Activated T-helper 9 cell treated with anti-CD3 and anti-CD28 coated beads, Interleukin-2, amount 50 U/mL, for 16 hours (primary cell): ENCODE data around the gene RTEL1.

Experiments
- DNase-seq: peaks from one replicate; pipeline ENCODE4 v3.0.0-alpha.2; 2020; ENCODE audit warnings: low read depth

RTEL1 gene

DNA sequence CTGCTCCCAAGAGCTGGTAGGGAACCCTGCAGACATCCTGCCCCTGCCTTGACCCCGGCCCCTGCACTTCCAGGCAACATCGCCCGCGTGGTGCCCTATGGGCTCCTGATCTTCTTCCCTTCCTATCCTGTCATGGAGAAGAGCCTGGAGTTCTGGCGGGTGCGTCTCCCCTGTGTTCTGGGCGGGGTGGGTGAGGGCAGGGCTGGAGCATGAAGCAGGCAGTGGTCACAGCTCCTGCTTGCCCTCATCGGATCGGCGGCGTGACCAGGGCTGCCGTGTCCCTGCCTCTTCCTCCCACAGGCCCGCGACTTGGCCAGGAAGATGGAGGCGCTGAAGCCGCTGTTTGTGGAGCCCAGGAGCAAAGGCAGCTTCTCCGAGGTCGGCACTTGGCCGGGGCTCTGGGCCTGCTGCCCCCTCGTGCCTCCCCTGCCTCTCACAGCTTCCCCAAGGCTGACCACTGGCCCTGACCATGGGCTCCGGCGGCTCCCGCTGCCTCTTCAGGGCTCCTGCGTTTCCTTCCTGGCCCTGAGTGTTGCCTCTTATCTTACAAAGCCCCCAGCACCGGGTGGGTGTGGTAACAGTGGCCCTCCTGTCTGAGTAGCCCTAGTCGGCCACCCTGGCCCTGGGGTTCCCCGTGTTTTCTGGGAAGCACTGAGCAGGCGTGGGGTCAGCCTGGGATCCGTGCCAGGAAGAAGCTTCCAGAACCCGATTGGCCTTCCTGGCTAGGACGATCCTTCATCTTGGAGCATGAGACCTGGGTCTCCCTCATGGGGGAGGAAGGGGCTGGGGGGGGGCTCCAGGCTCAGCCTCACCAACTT lies 30.3 kb downstream of the RTEL1 start:
- DNase-seq, result no peak

- no peak for DNase-seq
Observed at GRCh38 chr20:63689046-63690002, 31.2 kb downstream of the RTEL1 start.

DNA sequence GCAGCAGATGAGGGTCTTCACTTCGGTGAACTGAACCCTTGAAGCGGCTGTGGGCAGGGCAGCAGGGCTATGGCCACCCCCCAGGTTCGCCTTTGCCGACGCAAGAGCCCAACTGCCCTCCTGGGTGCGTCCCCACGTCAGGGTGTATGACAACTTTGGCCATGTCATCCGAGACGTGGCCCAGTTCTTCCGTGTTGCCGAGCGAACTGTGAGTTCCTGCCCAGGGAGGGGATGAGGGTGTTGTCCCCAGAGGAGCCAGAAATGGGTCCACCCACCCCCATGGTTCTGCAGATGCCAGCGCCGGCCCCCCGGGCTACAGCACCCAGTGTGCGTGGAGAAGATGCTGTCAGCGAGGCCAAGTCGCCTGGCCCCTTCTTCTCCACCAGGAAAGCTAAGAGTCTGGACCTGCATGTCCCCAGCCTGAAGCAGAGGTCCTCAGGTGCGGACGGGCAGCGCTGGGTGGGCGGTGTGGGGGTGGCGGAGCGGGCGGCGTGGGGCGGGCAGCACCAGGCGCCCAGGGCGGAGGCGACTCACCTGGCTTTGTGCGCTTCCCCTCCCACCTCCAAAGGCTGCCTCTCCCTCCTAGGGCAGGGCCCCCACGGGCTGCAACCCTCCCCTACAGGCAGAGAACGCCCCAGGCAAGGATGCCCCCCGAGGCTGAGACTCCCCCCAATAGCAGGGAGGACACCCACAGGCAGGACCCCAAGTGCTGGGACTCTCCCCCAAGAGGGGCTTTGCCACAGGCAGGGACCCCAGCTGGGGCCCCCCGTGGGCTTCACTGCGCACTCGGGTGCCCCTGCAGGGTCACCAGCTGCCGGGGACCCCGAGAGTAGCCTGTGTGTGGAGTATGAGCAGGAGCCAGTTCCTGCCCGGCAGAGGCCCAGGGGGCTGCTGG lies 32.1 kb downstream of the RTEL1 start:
- no peak for DNase-seq

DNA sequence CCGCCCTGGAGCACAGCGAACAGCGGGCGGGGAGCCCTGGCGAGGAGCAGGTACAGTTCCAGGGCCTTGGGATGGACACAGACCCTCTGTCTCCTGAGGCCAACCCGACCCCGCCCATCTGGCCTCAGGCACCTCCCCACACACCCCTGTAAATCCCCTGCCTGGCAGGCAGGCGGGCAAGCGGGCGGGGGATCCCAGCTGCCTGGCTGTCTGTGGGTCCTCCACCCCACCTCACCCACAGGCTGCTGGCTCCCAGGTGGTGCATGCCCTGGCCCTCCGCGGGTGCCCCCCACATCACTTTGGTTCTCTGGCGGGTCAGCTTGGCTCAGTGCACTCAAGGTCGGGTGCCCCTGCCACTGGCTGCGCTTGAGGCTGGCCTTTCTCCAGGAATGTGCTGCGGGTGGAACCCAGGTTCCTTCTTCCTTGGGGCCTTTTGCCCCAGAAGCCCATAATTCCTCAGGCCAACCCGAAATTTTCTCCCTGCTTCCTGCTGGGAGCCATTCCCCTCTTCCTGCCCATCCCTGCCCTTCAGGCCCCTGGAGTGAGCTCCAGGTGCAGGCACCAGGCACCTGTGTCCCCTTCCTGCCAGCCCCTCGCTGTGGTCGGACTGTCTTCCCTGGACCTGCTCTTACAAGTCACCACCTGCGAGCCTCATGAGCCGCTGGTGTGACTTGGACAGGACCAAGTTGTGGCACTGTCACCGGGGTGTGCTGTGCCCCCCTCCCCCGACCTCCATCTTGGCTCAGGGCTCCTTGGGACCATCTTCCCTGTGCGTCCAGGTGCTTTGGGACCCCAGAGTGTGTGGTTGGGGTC lies 33.0 kb downstream of the RTEL1 start:
- no peak for DNase-seq

DNA sequence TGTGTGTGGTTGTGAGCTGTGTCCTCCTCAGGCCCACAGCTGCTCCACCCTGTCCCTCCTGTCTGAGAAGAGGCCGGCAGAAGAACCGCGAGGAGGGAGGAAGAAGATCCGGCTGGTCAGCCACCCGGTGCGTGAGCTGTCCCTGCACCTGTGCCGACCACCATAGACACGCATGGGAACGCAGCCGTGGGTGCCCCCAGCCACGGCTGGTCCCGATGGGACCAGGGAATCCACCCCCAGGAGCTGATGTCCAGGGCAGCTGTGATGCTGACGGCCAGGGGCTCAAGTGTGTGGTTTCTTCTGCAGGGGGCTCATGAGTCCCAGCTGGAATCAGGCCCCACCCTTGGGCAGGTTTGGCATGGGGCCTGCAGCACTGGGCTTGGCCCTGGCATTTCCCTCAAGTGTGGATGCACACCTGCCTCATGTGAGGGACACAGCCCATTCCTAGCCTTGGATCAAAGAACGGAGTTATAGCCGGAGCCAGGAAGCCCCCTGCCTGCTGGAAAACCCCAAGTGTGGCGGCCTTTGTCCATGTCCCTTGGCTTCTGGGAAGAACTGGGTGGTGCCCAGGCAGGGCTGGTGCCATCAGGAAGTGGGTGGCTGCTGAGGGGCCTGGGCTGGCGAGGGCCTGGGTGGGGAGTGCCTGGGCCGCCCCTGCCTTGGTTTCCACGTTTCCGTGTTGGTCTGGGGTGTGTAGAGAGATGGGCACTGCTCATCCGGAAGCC lies 33.8 kb downstream of the RTEL1 start:
- DNase-seq, result no peak

GRCh38 chr20:63692436-63693082 lies 34.4 kb downstream of the RTEL1 start:
- no peak for DNase-seq

DNA sequence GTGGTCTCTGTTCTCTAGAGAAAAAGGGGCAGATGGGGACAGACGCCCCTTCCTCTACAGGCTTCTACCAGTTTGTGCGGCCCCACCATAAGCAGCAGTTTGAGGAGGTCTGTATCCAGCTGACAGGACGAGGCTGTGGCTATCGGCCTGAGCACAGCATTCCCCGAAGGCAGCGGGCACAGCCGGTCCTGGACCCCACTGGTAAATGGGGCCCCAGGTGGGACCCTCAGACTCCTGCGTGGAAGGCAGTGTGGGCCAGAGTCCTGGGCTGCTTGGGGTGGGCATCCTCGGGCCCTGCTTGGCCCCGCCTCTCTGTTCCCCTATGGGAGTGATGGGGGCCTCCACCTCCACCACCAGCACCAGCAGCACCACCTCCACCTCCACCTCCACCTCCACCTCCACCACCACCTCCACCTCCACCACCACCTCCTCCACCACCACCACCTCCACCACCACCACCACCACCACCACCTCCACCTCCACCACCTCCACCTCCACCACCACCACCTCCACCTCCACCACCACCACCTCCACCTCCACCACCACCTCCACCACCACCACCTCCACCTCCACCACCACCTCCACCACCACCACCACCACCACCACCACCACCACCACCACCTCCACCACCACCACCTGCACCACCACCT lies 35.1 kb downstream of the RTEL1 start:
- no peak for DNase-seq

DNA sequence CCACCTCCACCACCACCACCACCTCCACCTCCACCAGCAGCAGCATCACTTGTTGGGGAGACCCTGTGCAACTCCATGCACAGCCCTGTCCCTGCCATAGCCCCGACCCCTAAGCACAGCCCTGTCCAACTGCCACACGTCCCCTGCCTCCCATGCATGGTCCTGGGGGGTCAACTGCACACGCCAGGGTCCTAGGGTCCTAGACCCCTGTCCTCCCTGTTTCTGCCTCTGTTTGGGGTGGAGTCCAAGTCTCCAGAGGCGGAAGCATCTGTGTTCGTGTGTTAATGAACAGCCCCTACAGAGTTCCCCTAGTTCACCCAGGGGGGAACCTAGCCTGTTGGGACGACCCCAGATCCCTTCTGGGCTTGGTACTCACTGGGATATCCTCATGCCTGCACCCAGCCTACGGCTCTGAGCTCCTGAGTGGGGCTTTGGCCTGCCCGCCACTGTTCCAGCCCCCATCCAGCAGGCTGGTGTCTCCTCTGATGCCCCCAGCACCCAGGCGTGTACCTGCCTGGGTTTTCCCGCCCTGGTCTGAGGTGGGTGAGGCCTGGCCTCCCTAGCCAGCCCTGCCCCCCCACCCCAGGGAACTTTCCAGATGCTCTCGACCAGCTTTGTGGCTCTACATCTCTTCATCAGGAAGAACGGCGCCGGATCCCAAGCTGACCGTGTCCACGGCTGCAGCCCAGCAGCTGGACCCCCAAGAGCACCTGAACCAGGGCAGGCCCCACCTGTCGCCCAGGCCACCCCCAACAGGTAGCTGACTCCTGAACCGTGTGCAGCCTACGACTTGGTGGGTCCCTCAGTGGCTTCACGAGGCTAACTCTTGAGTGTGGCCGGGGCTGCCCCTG lies 35.8 kb downstream of the RTEL1 start:
- DNase-seq, result no peak

- DNase-seq, result no peak
Observed at GRCh38 chr20:63694584-63695423, 36.7 kb downstream of the RTEL1 start.

- no peak for DNase-seq
Observed at GRCh38 chr20:63695424-63696305, 37.6 kb downstream of the RTEL1 start.

DNA sequence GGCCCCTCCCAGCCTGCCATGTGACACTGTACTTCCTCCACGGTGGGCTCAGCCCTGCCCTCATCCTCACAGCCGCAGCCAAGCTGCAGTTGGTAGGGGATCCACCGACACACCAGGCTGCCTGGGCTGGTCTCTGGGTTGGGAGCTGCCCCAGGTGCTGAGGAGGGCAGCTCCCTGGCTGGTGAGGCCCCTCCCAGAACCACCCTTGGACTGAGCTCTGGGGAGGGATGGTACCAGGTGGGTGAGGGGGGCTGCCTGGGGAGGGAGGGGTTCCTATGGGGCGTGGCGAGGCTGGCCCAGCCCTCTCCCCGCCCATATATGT lies 38.2 kb downstream of the RTEL1 start:
- DNase-seq, result no peak

DNA sequence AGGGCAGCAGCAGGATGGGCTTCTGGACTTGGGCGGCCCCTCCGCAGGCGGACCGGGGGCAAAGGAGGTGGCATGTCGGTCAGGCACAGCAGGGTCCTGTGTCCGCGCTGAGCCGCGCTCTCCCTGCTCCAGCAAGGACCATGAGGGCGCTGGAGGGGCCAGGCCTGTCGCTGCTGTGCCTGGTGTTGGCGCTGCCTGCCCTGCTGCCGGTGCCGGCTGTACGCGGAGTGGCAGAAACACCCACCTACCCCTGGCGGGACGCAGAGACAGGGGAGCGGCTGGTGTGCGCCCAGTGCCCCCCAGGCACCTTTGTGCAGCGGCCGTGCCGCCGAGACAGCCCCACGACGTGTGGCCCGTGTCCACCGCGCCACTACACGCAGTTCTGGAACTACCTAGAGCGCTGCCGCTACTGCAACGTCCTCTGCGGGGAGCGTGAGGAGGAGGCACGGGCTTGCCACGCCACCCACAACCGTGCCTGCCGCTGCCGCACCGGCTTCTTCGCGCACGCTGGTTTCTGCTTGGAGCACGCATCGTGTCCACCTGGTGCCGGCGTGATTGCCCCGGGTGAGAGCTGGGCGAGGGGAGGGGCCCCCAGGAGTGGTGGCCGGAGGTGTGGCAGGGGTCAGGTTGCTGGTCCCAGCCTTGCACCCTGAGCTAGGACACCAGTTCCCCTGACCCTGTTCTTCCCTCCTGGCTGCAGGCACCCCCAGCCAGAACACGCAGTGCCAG lies 38.7 kb downstream of the RTEL1 start, which contains the start of gene TNFRSF6B:
TNFRSF6B (plus strand) TSS at position 25 of the 729 bp plus-strand sequence; CDS start at position 141, 116 bp downstream.
- DNase-seq, result no peak

DNA sequence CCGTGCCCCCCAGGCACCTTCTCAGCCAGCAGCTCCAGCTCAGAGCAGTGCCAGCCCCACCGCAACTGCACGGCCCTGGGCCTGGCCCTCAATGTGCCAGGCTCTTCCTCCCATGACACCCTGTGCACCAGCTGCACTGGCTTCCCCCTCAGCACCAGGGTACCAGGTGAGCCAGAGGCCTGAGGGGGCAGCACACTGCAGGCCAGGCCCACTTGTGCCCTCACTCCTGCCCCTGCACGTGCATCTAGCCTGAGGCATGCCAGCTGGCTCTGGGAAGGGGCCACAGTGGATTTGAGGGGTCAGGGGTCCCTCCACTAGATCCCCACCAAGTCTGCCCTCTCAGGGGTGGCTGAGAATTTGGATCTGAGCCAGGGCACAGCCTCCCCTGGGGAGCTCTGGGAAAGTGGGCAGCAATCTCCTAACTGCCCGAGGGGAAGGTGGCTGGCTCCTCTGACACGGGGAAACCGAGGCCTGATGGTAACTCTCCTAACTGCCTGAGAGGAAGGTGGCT lies 39.3 kb downstream of the RTEL1 start:
- no peak for DNase-seq

- DNase-seq, result no peak
Observed at GRCh38 chr20:63697868-63698545, 39.9 kb downstream of the RTEL1 start.
